Measurements from ENCODE around the gene CCSER1. TPM values are rescaled to one million over a fixed set of nuclear protein-coding genes. Genes with fewer than 3 reads are reported as not detected.
"Not testable (repeated sequence)": the region's sequence is repeated elsewhere in the genome, so short reads cannot be mapped to it uniquely, and the experiment has no call there.

The CCSER1 gene
- total and polyA plus RNA-seq, 2 experiments from 2014 or later: 5.2 to 23.4 TPM

GRCh38 chr4:91170768-91171167, 1043.6 kb downstream of the CCSER1 start:
- Histone ChIP-seq H3K4me3 (no peak overlapping the region), H3K27ac (no peak overlapping the region), H3K9me2 (replicated peaks; ENCODE audit: insufficient read depth) (no peaks in the 10 kb centered on the region), H3K36me3 (replicated peaks; ENCODE audit: insufficient read depth, low read depth) (no peaks in the 10 kb centered on the region), H3K4me1 (ENCODE audit: insufficient read depth) (no peaks in the 10 kb centered on the region), H3K27me3 (no peaks in the 10 kb centered on the region), H3K9me3 (ENCODE audit: low read depth) (no peaks in the 10 kb centered on the region), H2AFZ (no peak overlapping the region), H3K79me2 (no peaks in the 10 kb centered on the region), H4K20me1 (ENCODE audit: insufficient read depth, poor library complexity, severe bottlenecking) (no peaks in the 10 kb centered on the region), H3K4me2 (no peak overlapping the region)
- no peak for DNase-seq (ENCODE audit: low spot score)
- TF ChIP-seq EZH2 (IDR thresholded peaks at IDR 0.05; ENCODE audit: borderline replicate concordance) (no peak), EZH2phosphoT487 (IDR thresholded peaks at IDR 0.05; ENCODE audit: low read depth, severe bottlenecking, unreplicated experiment) (no peak)
- TF ChIP-seq, protein P1, sequence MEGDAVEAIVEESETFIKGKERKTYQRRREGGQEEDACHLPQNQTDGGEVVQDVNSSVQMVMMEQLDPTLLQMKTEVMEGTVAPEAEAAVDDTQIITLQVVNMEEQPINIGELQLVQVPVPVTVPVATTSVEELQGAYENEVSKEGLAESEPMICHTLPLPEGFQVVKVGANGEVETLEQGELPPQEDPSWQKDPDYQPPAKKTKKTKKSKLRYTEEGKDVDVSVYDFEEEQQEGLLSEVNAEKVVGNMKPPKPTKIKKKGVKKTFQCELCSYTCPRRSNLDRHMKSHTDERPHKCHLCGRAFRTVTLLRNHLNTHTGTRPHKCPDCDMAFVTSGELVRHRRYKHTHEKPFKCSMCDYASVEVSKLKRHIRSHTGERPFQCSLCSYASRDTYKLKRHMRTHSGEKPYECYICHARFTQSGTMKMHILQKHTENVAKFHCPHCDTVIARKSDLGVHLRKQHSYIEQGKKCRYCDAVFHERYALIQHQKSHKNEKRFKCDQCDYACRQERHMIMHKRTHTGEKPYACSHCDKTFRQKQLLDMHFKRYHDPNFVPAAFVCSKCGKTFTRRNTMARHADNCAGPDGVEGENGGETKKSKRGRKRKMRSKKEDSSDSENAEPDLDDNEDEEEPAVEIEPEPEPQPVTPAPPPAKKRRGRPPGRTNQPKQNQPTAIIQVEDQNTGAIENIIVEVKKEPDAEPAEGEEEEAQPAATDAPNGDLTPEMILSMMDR (IDR thresholded peaks at IDR 0.05; ENCODE audit: poor library complexity): no peak

- H3K27ac ChIP-seq: no peak overlapping the region
- TF ChIP-seq EZH2phosphoT487 (IDR thresholded peaks at IDR 0.05; ENCODE audit: low read depth, severe bottlenecking, unreplicated experiment): no peak
- TF ChIP-seq, protein P1 (IDR thresholded peaks at IDR 0.05; ENCODE audit: poor library complexity): no peak
- no peak for TF ChIP-seq EZH2 (IDR thresholded peaks at IDR 0.05; ENCODE audit: borderline replicate concordance)
- no peak overlapping the region for H3K4me2 ChIP-seq
- H3K27me3 ChIP-seq: no peaks in the 10 kb centered on the region
- H4K20me1 ChIP-seq (ENCODE audit: insufficient read depth, poor library complexity, severe bottlenecking): no peaks in the 10 kb centered on the region
- no peak overlapping the region for H2AFZ ChIP-seq
- H3K36me3 ChIP-seq (replicated peaks; ENCODE audit: insufficient read depth, low read depth): no peaks in the 10 kb centered on the region
- no peaks in the 10 kb centered on the region for H3K79me2 ChIP-seq
- no peaks in the 10 kb centered on the region for H3K4me1 ChIP-seq (ENCODE audit: insufficient read depth)
- H3K9me3 ChIP-seq (ENCODE audit: low read depth): no peaks in the 10 kb centered on the region
- H3K9me2 ChIP-seq (replicated peaks; ENCODE audit: insufficient read depth): no peaks in the 10 kb centered on the region
- 61% methylated on average over 1 of the region's 1 CpG for WGBS (ENCODE audit: low lambda C conversion rate, missing lambda C conversion rate)
- no peak for DNase-seq (ENCODE audit: low spot score)
- no peak overlapping the region for H3K4me3 ChIP-seq
These were observed 1044.0 kb downstream of the CCSER1 start for GRCh38 chr4:91171217-91171616.

GRCh38 chr4:91185061-91185460, 1057.9 kb downstream of the CCSER1 start:
- H3K27ac ChIP-seq; H3K4me1 ChIP-seq (ENCODE audit: insufficient read depth); H4K20me1 ChIP-seq (ENCODE audit: insufficient read depth, poor library complexity, severe bottlenecking); H3K4me3 ChIP-seq; H3K79me2 ChIP-seq; H3K9me2 ChIP-seq (replicated peaks; ENCODE audit: insufficient read depth); H3K36me3 ChIP-seq (replicated peaks; ENCODE audit: insufficient read depth, low read depth); DNase-seq (ENCODE audit: low spot score); H3K27me3 ChIP-seq; H3K9me3 ChIP-seq (ENCODE audit: low read depth); H3K4me2 ChIP-seq; H2AFZ ChIP-seq: not testable (repeated sequence)
- WGBS (ENCODE audit: low lambda C conversion rate, missing lambda C conversion rate): 91% methylated on average over 1 of the region's 1 CpG

GRCh38 chr4:91198951-91199350, 1071.8 kb downstream of the CCSER1 start:
- H3K4me3 ChIP-seq: no peak overlapping the region
- H3K4me2 ChIP-seq: peak overlapping the region; percentile 2
- DNase-seq (ENCODE audit: low spot score): no peak
- no peaks in the 10 kb centered on the region for H3K9me3 ChIP-seq (ENCODE audit: low read depth)
- H3K27ac ChIP-seq: no peak overlapping the region
- H3K27me3 ChIP-seq: no peaks in the 10 kb centered on the region
- no peaks in the 10 kb centered on the region for H3K9me2 ChIP-seq (replicated peaks; ENCODE audit: insufficient read depth)
- no peaks in the 10 kb centered on the region for H3K36me3 ChIP-seq (replicated peaks; ENCODE audit: insufficient read depth, low read depth)
- H3K79me2 ChIP-seq: no peaks in the 10 kb centered on the region
- H3K4me1 ChIP-seq (ENCODE audit: insufficient read depth): no peaks in the 10 kb centered on the region
- TF ChIP-seq, protein P1 (IDR thresholded peaks at IDR 0.05; ENCODE audit: poor library complexity): no peak
- H2AFZ ChIP-seq: peak overlapping the region; percentile 2
- 95% methylated on average over 4 of the region's 4 CpGs for WGBS (ENCODE audit: low lambda C conversion rate, missing lambda C conversion rate)
- H4K20me1 ChIP-seq (ENCODE audit: insufficient read depth, poor library complexity, severe bottlenecking): no peaks in the 10 kb centered on the region

Measured in hepatocyte (in vitro differentiated cells).